Measurements from ENCODE around the gene CEACAM18.

CEACAM18 gene

DNA sequence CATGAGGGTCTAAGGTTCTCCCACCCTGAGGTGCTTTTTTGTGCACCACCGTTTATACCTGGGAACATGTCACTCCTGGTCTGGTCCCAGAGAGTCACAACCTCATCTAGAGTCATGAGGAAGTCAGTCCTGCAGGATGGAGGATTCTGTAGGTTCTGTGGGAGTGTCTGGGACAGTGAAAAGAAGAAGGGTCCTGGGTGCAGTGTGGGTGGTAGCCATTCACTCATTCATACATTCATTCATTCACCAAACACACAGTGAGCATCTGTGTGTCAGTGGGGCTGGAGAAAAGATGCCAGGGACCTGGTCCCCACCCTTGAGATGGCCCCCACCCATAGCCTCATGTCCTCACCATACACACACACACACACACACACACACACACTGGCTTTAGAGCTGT is 8.7 kb upstream of the CEACAM18 start:
- no peak for DNase-seq (ENCODE audit: low read depth in 2 of 2)
- H3K4me3 ChIP-seq (replicated peaks in 1 of 2; ENCODE audit: low read depth in 2 of 2, low read length in 2 of 2) = no peak overlapping the region
- TF ChIP-seq, protein P1, sequence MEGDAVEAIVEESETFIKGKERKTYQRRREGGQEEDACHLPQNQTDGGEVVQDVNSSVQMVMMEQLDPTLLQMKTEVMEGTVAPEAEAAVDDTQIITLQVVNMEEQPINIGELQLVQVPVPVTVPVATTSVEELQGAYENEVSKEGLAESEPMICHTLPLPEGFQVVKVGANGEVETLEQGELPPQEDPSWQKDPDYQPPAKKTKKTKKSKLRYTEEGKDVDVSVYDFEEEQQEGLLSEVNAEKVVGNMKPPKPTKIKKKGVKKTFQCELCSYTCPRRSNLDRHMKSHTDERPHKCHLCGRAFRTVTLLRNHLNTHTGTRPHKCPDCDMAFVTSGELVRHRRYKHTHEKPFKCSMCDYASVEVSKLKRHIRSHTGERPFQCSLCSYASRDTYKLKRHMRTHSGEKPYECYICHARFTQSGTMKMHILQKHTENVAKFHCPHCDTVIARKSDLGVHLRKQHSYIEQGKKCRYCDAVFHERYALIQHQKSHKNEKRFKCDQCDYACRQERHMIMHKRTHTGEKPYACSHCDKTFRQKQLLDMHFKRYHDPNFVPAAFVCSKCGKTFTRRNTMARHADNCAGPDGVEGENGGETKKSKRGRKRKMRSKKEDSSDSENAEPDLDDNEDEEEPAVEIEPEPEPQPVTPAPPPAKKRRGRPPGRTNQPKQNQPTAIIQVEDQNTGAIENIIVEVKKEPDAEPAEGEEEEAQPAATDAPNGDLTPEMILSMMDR (IDR thresholded peaks at IDR 0.05; ENCODE audit: low read depth, low read length) = no peak

DNA sequence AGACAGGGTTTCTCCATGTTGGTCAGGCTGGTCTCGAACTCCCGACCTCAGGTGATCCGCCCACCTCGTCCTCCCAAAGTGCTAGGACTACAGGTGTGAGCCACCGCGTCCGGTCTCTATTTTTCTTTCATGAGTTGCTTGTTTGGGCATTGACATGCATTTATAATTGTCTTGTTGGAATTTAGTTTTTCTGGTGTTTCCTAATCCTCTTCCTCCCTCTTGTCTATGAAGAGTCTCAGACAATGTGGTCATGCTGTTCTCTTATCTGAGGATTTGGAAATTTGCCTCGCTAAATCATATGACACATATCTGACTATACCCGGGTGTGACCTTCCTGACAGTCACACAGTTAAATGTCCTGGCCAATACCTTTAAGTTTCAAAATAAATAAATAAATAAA is 7.4 kb upstream of the CEACAM18 start:
- TF ChIP-seq, protein P1 (IDR thresholded peaks at IDR 0.05; ENCODE audit: low read depth, low read length) = no peak
- no peak overlapping the region for H3K4me3 ChIP-seq (replicated peaks in 1 of 2; ENCODE audit: low read depth in 2 of 2, low read length in 2 of 2)
- DNase-seq (ENCODE audit: low read depth in 2 of 2) = peak; percentile 28 to 55

DNA sequence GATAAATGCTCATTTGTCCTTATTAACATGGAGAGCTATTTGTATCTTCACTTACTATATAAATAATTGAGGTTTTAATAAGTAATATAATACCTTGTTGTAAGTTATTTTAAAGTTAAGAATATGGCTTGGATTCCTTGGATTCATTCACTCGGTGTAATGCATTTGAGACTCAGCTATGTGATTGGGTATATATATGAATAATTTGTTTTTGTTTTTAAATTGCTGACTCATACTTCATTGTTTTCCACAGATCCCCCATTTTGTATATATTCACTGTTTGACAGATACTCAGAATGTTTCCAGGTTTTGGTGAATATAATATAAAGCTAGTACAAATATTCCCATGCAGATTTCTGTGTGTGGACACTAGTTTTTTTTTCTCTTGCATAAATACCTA is 6.8 kb upstream of the CEACAM18 start:
- TF ChIP-seq, protein P1 (IDR thresholded peaks at IDR 0.05; ENCODE audit: low read depth, low read length) = no peak
- peak in 1 of 2 donors; percentile 20 for DNase-seq (ENCODE audit: low read depth in 2 of 2)
- no peak overlapping the region for H3K4me3 ChIP-seq (replicated peaks in 1 of 2; ENCODE audit: low read depth in 2 of 2, low read length in 2 of 2)

DNA sequence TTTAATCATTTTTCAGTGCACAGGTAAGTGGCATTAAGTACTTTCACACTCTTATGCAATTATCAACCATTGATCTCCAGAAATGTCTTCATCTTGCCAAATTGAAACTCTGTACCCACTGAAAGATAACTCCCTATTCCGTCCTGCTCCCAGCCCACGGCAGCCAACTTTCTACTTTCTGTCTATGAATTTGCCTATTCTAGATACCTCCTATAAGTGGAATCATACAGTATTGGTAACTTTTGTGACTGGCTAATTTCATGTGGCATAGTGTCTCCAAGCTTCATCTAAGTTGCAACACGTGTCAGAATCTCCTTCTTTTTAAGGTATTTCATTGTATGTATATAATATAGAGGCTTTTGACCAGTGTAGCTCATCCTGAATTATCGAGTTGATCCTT is 5.7 kb upstream of the CEACAM18 start:
- H3K4me3 ChIP-seq (replicated peaks in 1 of 2; ENCODE audit: low read depth in 2 of 2, low read length in 2 of 2) = no peak overlapping the region
- DNase-seq (ENCODE audit: low read depth in 2 of 2) = peak in 1 of 2 donors; percentile 2
- TF ChIP-seq, protein P1 (IDR thresholded peaks at IDR 0.05; ENCODE audit: low read depth, low read length) = no peak

DNA sequence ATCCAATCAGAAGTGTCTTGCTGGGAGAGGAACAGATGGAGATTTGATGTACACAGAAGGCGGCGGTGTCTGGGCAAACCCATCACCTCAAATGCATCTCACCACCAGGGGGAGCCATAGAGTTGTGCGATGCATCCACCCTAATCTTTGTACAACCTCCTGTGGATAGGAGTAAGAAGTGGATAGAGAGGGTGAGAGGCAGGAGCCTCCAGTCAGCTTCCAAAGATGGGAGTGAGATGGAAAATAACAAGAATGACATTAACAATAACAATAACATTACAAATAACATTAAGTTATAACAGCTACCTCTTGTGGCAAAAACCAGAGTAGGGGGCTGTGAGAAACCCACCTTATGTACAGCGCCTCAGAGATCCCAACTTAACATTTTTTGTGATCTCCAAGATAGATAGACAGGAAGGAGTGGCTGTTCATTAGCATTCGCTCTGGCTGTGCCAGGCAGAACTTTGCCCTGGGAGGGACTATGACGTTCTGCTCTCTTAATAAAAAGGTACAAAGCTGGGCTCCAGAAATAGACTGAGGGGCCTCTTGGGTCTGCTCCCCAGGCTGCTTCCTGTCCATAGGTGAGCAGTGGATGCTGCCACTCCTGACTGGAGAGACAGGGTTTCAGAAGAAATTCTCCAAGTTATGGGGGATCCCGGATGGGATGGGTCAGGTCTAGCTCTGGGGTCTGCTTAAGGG is 5.2 kb upstream of the CEACAM18 start:
- peak; percentile 76 to 79 for DNase-seq (ENCODE audit: low read depth in 2 of 2)
- TF ChIP-seq, protein P1 (IDR thresholded peaks at IDR 0.05; ENCODE audit: low read depth, low read length) = peak; percentile 89
- no peak overlapping the region for H3K4me3 ChIP-seq (replicated peaks in 1 of 2; ENCODE audit: low read depth in 2 of 2, low read length in 2 of 2)

DNA sequence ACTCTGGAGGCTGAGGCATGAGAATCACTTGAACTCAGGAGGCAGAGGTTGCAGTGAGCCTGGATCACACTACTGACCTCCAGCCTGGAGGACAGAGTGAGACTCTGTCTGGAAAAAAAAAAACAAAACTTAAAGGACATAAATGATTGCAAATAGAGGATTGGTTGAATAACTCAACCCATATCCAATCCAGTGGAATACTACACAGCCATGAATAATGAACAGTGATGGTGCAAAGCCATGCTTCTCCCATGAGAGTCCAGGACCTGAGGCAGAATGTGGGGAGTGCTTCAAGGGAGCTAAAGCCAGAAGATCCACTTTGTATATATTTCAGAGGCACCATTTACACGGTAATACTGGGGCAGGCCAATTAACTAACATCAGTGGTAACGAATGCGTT is 2.2 kb upstream of the CEACAM18 start:
- DNase-seq (ENCODE audit: low read depth in 2 of 2) = no peak
- H3K4me3 ChIP-seq (replicated peaks in 1 of 2; ENCODE audit: low read depth in 2 of 2, low read length in 2 of 2) = no peak overlapping the region
- TF ChIP-seq, protein P1 (IDR thresholded peaks at IDR 0.05; ENCODE audit: low read depth, low read length) = no peak

DNA sequence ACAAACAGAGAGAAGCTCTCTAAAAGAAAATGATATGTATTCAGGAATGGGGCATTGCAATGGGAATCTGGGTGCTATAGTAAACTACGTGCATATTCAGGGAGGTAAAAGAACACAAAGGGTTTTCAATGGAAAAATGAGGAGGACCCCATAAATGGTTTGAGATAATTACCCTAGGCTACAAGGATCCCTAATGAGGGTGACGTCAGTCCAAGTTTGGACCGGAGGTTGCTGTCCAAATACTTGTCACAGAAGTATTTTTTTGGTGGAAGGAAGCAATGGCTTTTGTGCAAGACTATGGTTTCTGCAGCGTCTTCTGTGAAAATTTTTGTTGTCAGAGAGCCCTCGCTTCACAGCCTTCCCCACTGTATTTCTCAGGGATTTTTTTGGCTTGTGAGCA is 995 bp upstream of the CEACAM18 start:
- TF ChIP-seq, protein P1 (IDR thresholded peaks at IDR 0.05; ENCODE audit: low read depth, low read length) = no peak
- H3K4me3 ChIP-seq (replicated peaks in 1 of 2; ENCODE audit: low read depth in 2 of 2, low read length in 2 of 2) = no peak overlapping the region
- DNase-seq (ENCODE audit: low read depth in 2 of 2) = no peak

Data from cardiac fibroblast (primary cell).